Measurements from ENCODE around the gene EIF5A. TPM values are rescaled to one million over a fixed set of nuclear protein-coding genes. Genes with fewer than 3 reads are reported as not detected.
A peak's percentile ranks its signal among the peaks of the same experiment; 100 is the strongest.

Gene EIF5A
- total and polyA plus RNA-seq, 2 donors (not counting 1 experiment from before 2014, with no cell fraction given): 347 to 752 TPM

GRCh38 chr17:7260151-7260550 lies 47.3 kb upstream of the EIF5A start:
- no peaks in the 10 kb centered on the region for H3K79me2 ChIP-seq (ENCODE audit: control insufficient read depth, insufficient read depth, low read length)
- no peak overlapping the region for H2AFZ ChIP-seq (ENCODE audit: low read length)
- no peak overlapping the region for H3K9ac ChIP-seq (ENCODE audit: insufficient read depth, low read length)
- no peaks in the 10 kb centered on the region for H4K20me1 ChIP-seq (ENCODE audit: control insufficient read depth, extremely low read depth, insufficient read depth, low read length)
- H3K36me3 ChIP-seq (ENCODE audit: control insufficient read depth, insufficient read depth, low read length): peaks cover 1% of the 10 kb centered on the region
- no peak overlapping the region for H3K27ac ChIP-seq (ENCODE audit: insufficient read depth, low read length)
- no peak overlapping the region for H3K4me3 ChIP-seq (replicated peaks in 1 of 4; ENCODE audit: control extremely low read depth in 1 of 4, insufficient read depth in 1 of 4, low read depth in 3 of 4, low read length in 4 of 4)
- H3K27me3 ChIP-seq (ENCODE audit: control insufficient read depth, insufficient read depth, low read length): no peaks in the 10 kb centered on the region
- peaks cover 3% of the 10 kb centered on the region for H3K4me1 ChIP-seq (ENCODE audit: control insufficient read depth, extremely low read depth, insufficient read depth, low read length)
- H3K9me3 ChIP-seq (ENCODE audit: control insufficient read depth, insufficient read depth, low read depth, low read length): no peaks in the 10 kb centered on the region
- no peak for DNase-seq (ENCODE audit: low read depth in 2 of 2)
- H3K4me2 ChIP-seq (ENCODE audit: extremely low read depth, insufficient read depth, low read length): no peak overlapping the region
- TF ChIP-seq EZH2 (IDR thresholded peaks at IDR 0.05; ENCODE audit: low read length, missing control alignments): no peak
- TF ChIP-seq, protein P1, sequence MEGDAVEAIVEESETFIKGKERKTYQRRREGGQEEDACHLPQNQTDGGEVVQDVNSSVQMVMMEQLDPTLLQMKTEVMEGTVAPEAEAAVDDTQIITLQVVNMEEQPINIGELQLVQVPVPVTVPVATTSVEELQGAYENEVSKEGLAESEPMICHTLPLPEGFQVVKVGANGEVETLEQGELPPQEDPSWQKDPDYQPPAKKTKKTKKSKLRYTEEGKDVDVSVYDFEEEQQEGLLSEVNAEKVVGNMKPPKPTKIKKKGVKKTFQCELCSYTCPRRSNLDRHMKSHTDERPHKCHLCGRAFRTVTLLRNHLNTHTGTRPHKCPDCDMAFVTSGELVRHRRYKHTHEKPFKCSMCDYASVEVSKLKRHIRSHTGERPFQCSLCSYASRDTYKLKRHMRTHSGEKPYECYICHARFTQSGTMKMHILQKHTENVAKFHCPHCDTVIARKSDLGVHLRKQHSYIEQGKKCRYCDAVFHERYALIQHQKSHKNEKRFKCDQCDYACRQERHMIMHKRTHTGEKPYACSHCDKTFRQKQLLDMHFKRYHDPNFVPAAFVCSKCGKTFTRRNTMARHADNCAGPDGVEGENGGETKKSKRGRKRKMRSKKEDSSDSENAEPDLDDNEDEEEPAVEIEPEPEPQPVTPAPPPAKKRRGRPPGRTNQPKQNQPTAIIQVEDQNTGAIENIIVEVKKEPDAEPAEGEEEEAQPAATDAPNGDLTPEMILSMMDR (conservative IDR thresholded peaks at IDR 0.05 in 1 of 2, IDR thresholded peaks at IDR 0.05 in 1 of 2; ENCODE audit: low read depth in 1 of 2, low read length in 2 of 2): no peak

GRCh38 chr17:7260651-7261378 lies 46.6 kb upstream of the EIF5A start:
- Histone ChIP-seq H3K27me3 (ENCODE audit: control insufficient read depth, insufficient read depth, low read length) (no peaks in the 10 kb centered on the region), H2AFZ (ENCODE audit: low read length) (peak overlapping the region; percentile 29), H3K9ac (ENCODE audit: insufficient read depth, low read length) (no peak overlapping the region)

DNA sequence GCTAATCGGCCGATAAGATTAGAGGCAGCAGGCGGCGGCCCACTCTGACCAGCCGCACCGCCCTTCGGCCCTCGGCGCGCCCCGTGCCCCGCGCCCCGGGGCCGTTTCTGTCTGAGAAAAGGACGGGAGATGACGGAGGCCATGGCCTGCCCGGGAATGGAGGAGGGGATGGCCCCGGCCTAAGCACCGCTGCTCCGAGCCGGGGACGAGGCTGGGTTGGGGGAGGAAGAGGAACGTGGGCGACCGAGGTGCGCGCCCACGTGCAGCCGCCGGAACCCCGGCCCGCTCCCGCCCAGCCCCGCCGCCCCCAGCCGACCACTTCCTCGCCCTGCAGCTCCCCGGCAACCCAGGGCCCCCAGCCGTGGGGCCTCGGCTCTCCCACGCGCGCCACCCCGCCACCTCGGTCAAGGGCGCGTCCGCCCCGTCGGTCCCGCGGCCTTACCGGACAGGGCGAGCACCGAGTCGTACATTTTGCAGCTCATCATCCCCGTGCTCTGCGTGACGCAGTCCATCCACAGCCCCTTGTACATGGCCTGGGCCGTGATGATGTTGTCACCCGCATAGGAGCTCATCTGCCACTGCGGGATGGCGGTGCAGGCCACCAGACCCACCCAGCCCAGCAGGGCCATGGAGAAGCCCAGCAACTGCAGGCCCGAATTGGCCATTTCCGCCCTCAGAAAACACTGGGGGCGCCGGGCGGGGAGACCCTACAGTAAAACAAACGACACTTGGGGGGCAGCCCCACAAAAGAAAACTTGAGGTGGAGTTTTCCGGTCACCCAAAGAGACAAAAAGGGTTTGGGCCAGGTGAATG lies 45.8 kb upstream of the EIF5A start:
- TF ChIP-seq, protein P1 (conservative IDR thresholded peaks at IDR 0.05 in 1 of 2, IDR thresholded peaks at IDR 0.05 in 1 of 2; ENCODE audit: low read depth in 1 of 2, low read length in 2 of 2): no peak
- TF ChIP-seq EZH2 (IDR thresholded peaks at IDR 0.05; ENCODE audit: low read length, missing control alignments): peak; percentile 74
- no peak overlapping the region for H3K9ac ChIP-seq (ENCODE audit: insufficient read depth, low read length)

More at GRCh38 chr17:7260651-7261378, 46.6 kb upstream of the EIF5A start:
- H3K79me2 ChIP-seq (ENCODE audit: control insufficient read depth, insufficient read depth, low read length): no peaks in the 10 kb centered on the region
- H3K4me3 ChIP-seq (replicated peaks in 1 of 4; ENCODE audit: control extremely low read depth in 1 of 4, insufficient read depth in 1 of 4, low read depth in 3 of 4, low read length in 4 of 4): peak overlapping the region in 1 of 4 experiments; percentile 32
- TF ChIP-seq EZH2 (IDR thresholded peaks at IDR 0.05; ENCODE audit: low read length, missing control alignments): no peak
- TF ChIP-seq, protein P1 (conservative IDR thresholded peaks at IDR 0.05 in 1 of 2, IDR thresholded peaks at IDR 0.05 in 1 of 2; ENCODE audit: low read depth in 1 of 2, low read length in 2 of 2): no peak
- peaks cover 3% of the 10 kb centered on the region for H3K4me1 ChIP-seq (ENCODE audit: control insufficient read depth, extremely low read depth, insufficient read depth, low read length)
- no peaks in the 10 kb centered on the region for H3K9me3 ChIP-seq (ENCODE audit: control insufficient read depth, insufficient read depth, low read depth, low read length)
- peaks cover 1% of the 10 kb centered on the region for H3K36me3 ChIP-seq (ENCODE audit: control insufficient read depth, insufficient read depth, low read length)
- H4K20me1 ChIP-seq (ENCODE audit: control insufficient read depth, extremely low read depth, insufficient read depth, low read length): no peaks in the 10 kb centered on the region
- no peak overlapping the region for H3K27ac ChIP-seq (ENCODE audit: insufficient read depth, low read length)
- no peak for DNase-seq (ENCODE audit: low read depth in 2 of 2)
- no peak overlapping the region for H3K4me2 ChIP-seq (ENCODE audit: extremely low read depth, insufficient read depth, low read length)

More for the DNA sequence above, 45.8 kb upstream of the EIF5A start:
- Histone ChIP-seq H3K4me3 (replicated peaks in 1 of 4; ENCODE audit: control extremely low read depth in 1 of 4, insufficient read depth in 1 of 4, low read depth in 3 of 4, low read length in 4 of 4) (peak overlapping the region in 1 of 4 experiments; percentile 32), H3K4me1 (ENCODE audit: control insufficient read depth, extremely low read depth, insufficient read depth, low read length) (peaks cover 3% of the 10 kb centered on the region), H2AFZ (ENCODE audit: low read length) (peak overlapping the region; percentile 29), H3K27me3 (ENCODE audit: control insufficient read depth, insufficient read depth, low read length) (no peaks in the 10 kb centered on the region), H3K9me3 (ENCODE audit: control insufficient read depth, insufficient read depth, low read depth, low read length) (no peaks in the 10 kb centered on the region), H4K20me1 (ENCODE audit: control insufficient read depth, extremely low read depth, insufficient read depth, low read length) (no peaks in the 10 kb centered on the region), H3K36me3 (ENCODE audit: control insufficient read depth, insufficient read depth, low read length) (peaks cover 1% of the 10 kb centered on the region), H3K79me2 (ENCODE audit: control insufficient read depth, insufficient read depth, low read length) (no peaks in the 10 kb centered on the region), H3K4me2 (ENCODE audit: extremely low read depth, insufficient read depth, low read length) (peak overlapping the region; percentile 35), H3K27ac (ENCODE audit: insufficient read depth, low read length) (no peak overlapping the region)
- DNase-seq (ENCODE audit: low read depth in 2 of 2): no peak

Measured in fibroblast of lung (primary cell).